Measurements from ENCODE around the gene UTP14C. TPM values are rescaled to one million over a fixed set of nuclear protein-coding genes. Genes with fewer than 3 reads are reported as not detected.

The UTP14C gene
- total RNA-seq, 2 donors from 2014 or later: 9.6 to 9.9 TPM

- TF ChIP-seq, protein P1, sequence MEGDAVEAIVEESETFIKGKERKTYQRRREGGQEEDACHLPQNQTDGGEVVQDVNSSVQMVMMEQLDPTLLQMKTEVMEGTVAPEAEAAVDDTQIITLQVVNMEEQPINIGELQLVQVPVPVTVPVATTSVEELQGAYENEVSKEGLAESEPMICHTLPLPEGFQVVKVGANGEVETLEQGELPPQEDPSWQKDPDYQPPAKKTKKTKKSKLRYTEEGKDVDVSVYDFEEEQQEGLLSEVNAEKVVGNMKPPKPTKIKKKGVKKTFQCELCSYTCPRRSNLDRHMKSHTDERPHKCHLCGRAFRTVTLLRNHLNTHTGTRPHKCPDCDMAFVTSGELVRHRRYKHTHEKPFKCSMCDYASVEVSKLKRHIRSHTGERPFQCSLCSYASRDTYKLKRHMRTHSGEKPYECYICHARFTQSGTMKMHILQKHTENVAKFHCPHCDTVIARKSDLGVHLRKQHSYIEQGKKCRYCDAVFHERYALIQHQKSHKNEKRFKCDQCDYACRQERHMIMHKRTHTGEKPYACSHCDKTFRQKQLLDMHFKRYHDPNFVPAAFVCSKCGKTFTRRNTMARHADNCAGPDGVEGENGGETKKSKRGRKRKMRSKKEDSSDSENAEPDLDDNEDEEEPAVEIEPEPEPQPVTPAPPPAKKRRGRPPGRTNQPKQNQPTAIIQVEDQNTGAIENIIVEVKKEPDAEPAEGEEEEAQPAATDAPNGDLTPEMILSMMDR (IDR thresholded peaks at IDR 0.05): no peak
- TF ChIP-seq POLR2A (IDR thresholded peaks at IDR 0.05): no peak
- Histone ChIP-seq H3K36me3 (replicated peaks in 1 of 2; ENCODE audit: insufficient read depth in 1 of 2, low read depth in 2 of 2) (no peaks in the 10 kb centered on the region), H3K4me3 (no peak overlapping the region), H3K4me1 (peaks cover 9% of the 10 kb centered on the region), H3K9me3 (no peaks in the 10 kb centered on the region), H3K27me3 (no peaks in the 10 kb centered on the region), H3K27ac (no peak overlapping the region)
- DNase-seq: no peak
- ATAC-seq: no peak
- 78 to 83% methylated on average over 5 of the region's 5 CpGs for WGBS, 2 donors
- intact Hi-C loops (cut with DNase I): no loop called here
Measured at GRCh38 chr13:52034616-52035226, 10.2 kb downstream of the UTP14C start.

- DNase-seq: no peak
- Histone ChIP-seq H3K27ac (no peak overlapping the region), H3K4me1 (peaks cover 8% of the 10 kb centered on the region), H3K27me3 (no peaks in the 10 kb centered on the region), H3K9me3 (no peaks in the 10 kb centered on the region), H3K4me3 (no peak overlapping the region), H3K36me3 (replicated peaks in 1 of 2; ENCODE audit: insufficient read depth in 1 of 2, low read depth in 2 of 2) (no peaks in the 10 kb centered on the region)
- 73 to 79% methylated on average over 1 of the region's 1 CpG for WGBS, 2 donors
- TF ChIP-seq POLR2A (IDR thresholded peaks at IDR 0.05): no peak
- TF ChIP-seq, protein P1 (IDR thresholded peaks at IDR 0.05): no peak
- no peak for ATAC-seq
- intact Hi-C loops (cut with DNase I): no loop called here
Measured at GRCh38 chr13:52036037-52036436, 11.5 kb downstream of the UTP14C start.

DNA sequence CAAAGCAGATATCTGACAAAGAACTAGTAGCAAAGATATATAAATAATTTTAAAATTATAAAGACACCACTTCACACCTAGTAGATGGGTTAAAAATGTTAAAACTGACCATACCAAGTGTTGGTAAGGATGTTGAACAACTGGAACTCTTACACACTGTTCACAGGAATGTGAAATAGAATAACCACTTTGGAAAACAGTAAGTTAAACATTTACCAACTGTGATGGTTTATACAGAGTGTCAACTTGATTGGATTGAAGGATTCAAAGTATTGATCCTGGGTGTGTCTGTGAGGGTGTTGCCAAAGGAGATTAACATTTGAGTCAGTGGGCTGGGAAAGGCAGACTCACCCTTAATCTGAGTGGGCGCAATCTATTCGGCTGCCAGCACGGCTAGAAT is 19.2 kb downstream of the UTP14C start:
- no peaks in the 10 kb centered on the region for H3K9me3 ChIP-seq
- intact Hi-C loops (cut with DNase I): no loop called here
- ATAC-seq: no peak
- DNase-seq: no peak
- WGBS, 2 donors: 84 to 97% methylated on average over 3 of the region's 3 CpGs
- no peaks in the 10 kb centered on the region for H3K36me3 ChIP-seq (replicated peaks in 1 of 2; ENCODE audit: insufficient read depth in 1 of 2, low read depth in 2 of 2)
- H3K4me1 ChIP-seq: no peaks in the 10 kb centered on the region
- H3K27me3 ChIP-seq: no peaks in the 10 kb centered on the region
- H3K27ac ChIP-seq: no peak overlapping the region
- H3K4me3 ChIP-seq: no peak overlapping the region
- TF ChIP-seq POLR2A (IDR thresholded peaks at IDR 0.05): no peak
- TF ChIP-seq, protein P1 (IDR thresholded peaks at IDR 0.05): no peak

DNA sequence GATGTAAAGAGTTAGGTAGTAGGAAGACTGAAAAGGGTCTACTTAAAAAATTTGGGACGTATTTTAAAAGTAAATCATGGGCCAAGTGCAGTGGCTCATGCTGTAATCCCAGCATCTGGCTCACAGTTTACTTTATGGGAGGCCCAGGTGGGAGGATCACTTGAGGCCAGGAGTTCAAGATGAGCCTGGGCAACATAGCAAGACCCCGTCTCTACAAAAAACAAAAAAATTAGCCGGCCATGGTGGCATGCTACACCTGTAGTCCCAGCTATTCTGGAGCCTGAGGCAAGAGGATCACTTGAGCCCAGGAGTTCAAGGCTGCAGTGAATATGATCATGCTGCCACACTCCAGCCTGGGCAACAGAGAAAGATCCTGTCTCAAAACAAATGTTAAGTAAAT is 23.0 kb downstream of the UTP14C start:
- Histone ChIP-seq H3K27me3 (no peaks in the 10 kb centered on the region), H3K4me1 (no peaks in the 10 kb centered on the region), H3K4me3 (no peak overlapping the region), H3K27ac (no peak overlapping the region), H3K9me3 (no peaks in the 10 kb centered on the region), H3K36me3 (replicated peaks in 1 of 2; ENCODE audit: insufficient read depth in 1 of 2, low read depth in 2 of 2) (no peaks in the 10 kb centered on the region)
- DNase-seq (no peak), ATAC-seq (no peak)
- no peak for TF ChIP-seq POLR2A (IDR thresholded peaks at IDR 0.05)
- TF ChIP-seq, protein P1 (IDR thresholded peaks at IDR 0.05): no peak
- 91 to 93% methylated on average over 3 of the region's 3 CpGs for WGBS, 2 donors
- intact Hi-C loops (cut with DNase I): no loop called here

DNA sequence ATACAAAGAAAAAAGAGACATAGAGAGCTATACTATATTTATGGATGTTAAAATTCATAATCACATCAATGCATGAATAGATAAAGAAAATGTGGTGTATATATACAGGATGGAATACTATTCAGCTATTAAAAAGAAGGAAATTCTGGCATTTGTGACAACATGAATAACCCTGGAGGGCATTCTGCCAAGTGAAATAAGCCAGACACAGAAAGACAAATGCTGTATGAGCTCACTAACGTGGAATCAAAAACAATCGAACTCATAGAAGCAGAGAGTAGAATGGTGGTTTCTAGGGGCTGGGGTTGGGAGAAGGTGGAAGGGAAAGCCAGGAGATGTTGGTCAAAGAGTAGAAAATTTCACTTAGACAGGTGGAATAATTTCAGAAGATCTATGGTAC is 24.0 kb downstream of the UTP14C start:
- Histone ChIP-seq H3K36me3 (replicated peaks in 1 of 2; ENCODE audit: insufficient read depth in 1 of 2, low read depth in 2 of 2) (no peaks in the 10 kb centered on the region), H3K4me3 (no peak overlapping the region), H3K27me3 (no peaks in the 10 kb centered on the region), H3K4me1 (no peaks in the 10 kb centered on the region), H3K9me3 (peaks cover 0 to 3% (median 0%) of the 10 kb centered on the region in 3 donors), H3K27ac (no peak overlapping the region)
- DNase-seq (no peak), ATAC-seq (no peak)
- intact Hi-C loops (cut with DNase I): no loop called here
- 42 to 61% methylated on average over 2 of the region's 2 CpGs for WGBS, 2 donors
- TF ChIP-seq, protein P1 (IDR thresholded peaks at IDR 0.05): no peak
- TF ChIP-seq POLR2A (IDR thresholded peaks at IDR 0.05): no peak

Data from body of pancreas (tissue), 4 donors.